T47D (cell line): ENCODE measurements around the gene GNMT.

Experiments used
- DNase-seq, 2 experiments: peaks; one replicate each; pipeline versions ENCODE4 v3.0.0 to v3.0.0-alpha.2; 2011 to 2012; ENCODE audit warnings: low read depth in 1 of 2, low spot score in 1 of 2
- JUND ChIP-seq: IDR thresholded peaks from 2 replicates; pipeline ENCODE4 v1.6.1; 2012; ENCODE audit warnings: low read depth
- in situ Hi-C: cut with HindIII; loops from 2 replicates; pipeline ENCODE4 v1.10.0; 2016; ENCODE audit warnings: low sequenced_read_pairs, low pct_unique_long_range_greater_than_20kb

The GNMT gene

GRCh38 chr6:42959917-42960242 is 674 bp upstream of the GNMT start:
- in situ Hi-C loops, result no loop called here
- DNase-seq, result no peak
- TF ChIP-seq JUND, result no peak

- TF ChIP-seq JUND, result no peak
- peak in 1 of 2 experiments; percentile 49 for DNase-seq
- in situ Hi-C loops, result no loop called here
These were observed 491 bp downstream of the GNMT start for GRCh38 chr6:42961020-42961470.

GRCh38 chr6:42962096-42962495 is 1.5 kb downstream of the GNMT start:
- DNase-seq, result no peak
- no peak for TF ChIP-seq JUND
- in situ Hi-C loops, result no loop called here

GRCh38 chr6:42962502-42963178 is 2.1 kb downstream of the GNMT start:
- TF ChIP-seq JUND, result no peak
- in situ Hi-C loops, result no loop called here
- DNase-seq, result no peak

- no peak for DNase-seq
- in situ Hi-C loops, result no loop called here
- no peak for TF ChIP-seq JUND
These were observed 2.8 kb downstream of the GNMT start for GRCh38 chr6:42963179-42963854.

- peak in 1 of 2 experiments; percentile 63 for DNase-seq
- in situ Hi-C loops, result no loop called here
- TF ChIP-seq JUND, result no peak
These were observed 3.5 kb downstream of the GNMT start for GRCh38 chr6:42963855-42964605.

- no peak for DNase-seq
These were observed 6.0 kb downstream of the GNMT start for GRCh38 chr6:42966571-42966970.

GRCh38 chr6:42967228-42967627 is 6.7 kb downstream of the GNMT start:
- no peak for DNase-seq
- in situ Hi-C loops, result no loop called here
- TF ChIP-seq JUND, result no peak

More at GRCh38 chr6:42966571-42966970, 6.0 kb downstream of the GNMT start:
- TF ChIP-seq JUND, result no peak
- in situ Hi-C loops, result no loop called here

- TF ChIP-seq JUND, result no peak
- in situ Hi-C loops, result no loop called here
- DNase-seq, result no peak
These were observed 7.7 kb downstream of the GNMT start for GRCh38 chr6:42968126-42968701.

GRCh38 chr6:42968783-42969182 is 8.2 kb downstream of the GNMT start:
- in situ Hi-C loops, result no loop called here
- no peak for DNase-seq
- TF ChIP-seq JUND, result no peak

GRCh38 chr6:42969431-42969830 is 8.9 kb downstream of the GNMT start:
- no peak for TF ChIP-seq JUND
- no peak for DNase-seq
- in situ Hi-C loops, result no loop called here

GRCh38 chr6:42969934-42970333 is 9.4 kb downstream of the GNMT start:
- DNase-seq, result no peak
- in situ Hi-C loops, result no loop called here
- TF ChIP-seq JUND, result no peak
